ENCODE measurements around the gene ZCCHC24. TPM values are rescaled to one million over a fixed set of nuclear protein-coding genes. Genes with fewer than 3 reads are reported as not detected.

ZCCHC24 gene
- total RNA-seq, 4 donors from 2014 or later = 32.8 to 122 (median 37.7) TPM

DNA sequence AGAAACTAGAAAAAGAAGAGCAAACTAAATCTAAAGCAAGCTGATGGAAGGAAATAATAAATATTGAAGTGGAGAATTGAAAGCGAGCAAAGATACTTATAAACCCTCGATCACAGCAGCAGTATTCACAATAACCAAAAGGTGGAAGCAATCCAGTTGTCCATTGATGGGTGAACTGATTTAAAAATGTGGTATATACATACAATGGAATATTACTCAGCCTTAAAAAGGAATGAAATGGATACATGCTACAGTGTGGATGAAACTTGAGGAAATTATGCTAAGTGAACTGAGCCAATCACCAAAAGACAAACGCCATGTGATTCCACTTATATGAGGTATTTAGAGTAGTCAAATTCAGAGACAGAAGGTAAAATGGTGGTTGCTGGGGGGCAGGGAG lies 17.5 kb downstream of the ZCCHC24 start:
- Histone ChIP-seq H3K4me1 (peaks cover 17 to 27% of the 10 kb centered on the region in 2 donors), H3K27me3 (no peaks in the 10 kb centered on the region), H3K27ac (peak overlapping the region in 1 of 2 donors; percentile 38), H3K9me3 (no peaks in the 10 kb centered on the region), H3K36me3 (no peaks in the 10 kb centered on the region), H3K4me3 (no peak overlapping the region)
- intact Hi-C loops (cut with DNase I; ENCODE audit: low total_unique reads) = no loop called here
- TF ChIP-seq, protein P1, sequence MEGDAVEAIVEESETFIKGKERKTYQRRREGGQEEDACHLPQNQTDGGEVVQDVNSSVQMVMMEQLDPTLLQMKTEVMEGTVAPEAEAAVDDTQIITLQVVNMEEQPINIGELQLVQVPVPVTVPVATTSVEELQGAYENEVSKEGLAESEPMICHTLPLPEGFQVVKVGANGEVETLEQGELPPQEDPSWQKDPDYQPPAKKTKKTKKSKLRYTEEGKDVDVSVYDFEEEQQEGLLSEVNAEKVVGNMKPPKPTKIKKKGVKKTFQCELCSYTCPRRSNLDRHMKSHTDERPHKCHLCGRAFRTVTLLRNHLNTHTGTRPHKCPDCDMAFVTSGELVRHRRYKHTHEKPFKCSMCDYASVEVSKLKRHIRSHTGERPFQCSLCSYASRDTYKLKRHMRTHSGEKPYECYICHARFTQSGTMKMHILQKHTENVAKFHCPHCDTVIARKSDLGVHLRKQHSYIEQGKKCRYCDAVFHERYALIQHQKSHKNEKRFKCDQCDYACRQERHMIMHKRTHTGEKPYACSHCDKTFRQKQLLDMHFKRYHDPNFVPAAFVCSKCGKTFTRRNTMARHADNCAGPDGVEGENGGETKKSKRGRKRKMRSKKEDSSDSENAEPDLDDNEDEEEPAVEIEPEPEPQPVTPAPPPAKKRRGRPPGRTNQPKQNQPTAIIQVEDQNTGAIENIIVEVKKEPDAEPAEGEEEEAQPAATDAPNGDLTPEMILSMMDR (IDR thresholded peaks at IDR 0.05) = no peak
- no peak for TF ChIP-seq POLR2A (IDR thresholded peaks at IDR 0.05)
- DNase-seq = no peak

DNA sequence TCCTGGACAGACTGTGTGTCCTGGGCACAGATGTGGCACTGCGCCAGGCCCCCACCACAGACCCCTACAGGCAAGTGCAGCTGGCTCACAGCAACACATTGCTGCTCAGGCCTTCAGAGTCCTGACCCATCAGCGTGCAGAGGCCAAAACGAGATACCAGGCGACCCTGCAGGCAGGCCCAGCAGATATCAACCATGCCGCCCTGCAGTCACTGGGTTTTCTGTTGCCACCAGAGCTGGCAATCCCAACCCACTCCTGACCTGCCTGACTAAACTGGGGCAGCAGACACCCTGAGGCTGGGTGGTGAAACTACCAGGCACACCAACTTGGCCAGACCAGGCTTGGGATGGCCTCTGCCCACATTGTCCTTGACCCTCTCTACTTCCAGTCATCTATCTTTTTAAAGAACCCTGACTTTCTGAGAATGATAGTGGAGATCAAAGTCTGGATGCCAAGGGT lies 20.3 kb downstream of the ZCCHC24 start:
- peak overlapping the region; percentile 76 to 89 for H3K27ac ChIP-seq
- no peaks in the 10 kb centered on the region for H3K9me3 ChIP-seq
- TF ChIP-seq, protein P1 (IDR thresholded peaks at IDR 0.05) = no peak
- TF ChIP-seq POLR2A (IDR thresholded peaks at IDR 0.05) = no peak
- intact Hi-C loops (cut with DNase I; ENCODE audit: low total_unique reads) = no loop called here
- no peak overlapping the region for H3K4me3 ChIP-seq
- no peaks in the 10 kb centered on the region for H3K27me3 ChIP-seq
- DNase-seq = no peak
- peaks cover 17 to 26% of the 10 kb centered on the region in 2 donors for H3K4me1 ChIP-seq
- H3K36me3 ChIP-seq = no peaks in the 10 kb centered on the region

- DNase-seq = peak; percentile 70 to 76
- Histone ChIP-seq H3K27me3 (no peaks in the 10 kb centered on the region), H3K36me3 (no peaks in the 10 kb centered on the region), H3K9me3 (no peaks in the 10 kb centered on the region), H3K4me1 (peaks cover 19 to 33% of the 10 kb centered on the region in 2 donors), H3K27ac (peak overlapping the region; percentile 76 to 89), H3K4me3 (no peak overlapping the region)
- no peak for TF ChIP-seq POLR2A (IDR thresholded peaks at IDR 0.05)
- TF ChIP-seq, protein P1 (IDR thresholded peaks at IDR 0.05) = no peak
- intact Hi-C loops (cut with DNase I; ENCODE audit: low total_unique reads) = no loop called here
Measured at GRCh38 chr10:79424221-79425073, 21.0 kb downstream of the ZCCHC24 start.

DNA sequence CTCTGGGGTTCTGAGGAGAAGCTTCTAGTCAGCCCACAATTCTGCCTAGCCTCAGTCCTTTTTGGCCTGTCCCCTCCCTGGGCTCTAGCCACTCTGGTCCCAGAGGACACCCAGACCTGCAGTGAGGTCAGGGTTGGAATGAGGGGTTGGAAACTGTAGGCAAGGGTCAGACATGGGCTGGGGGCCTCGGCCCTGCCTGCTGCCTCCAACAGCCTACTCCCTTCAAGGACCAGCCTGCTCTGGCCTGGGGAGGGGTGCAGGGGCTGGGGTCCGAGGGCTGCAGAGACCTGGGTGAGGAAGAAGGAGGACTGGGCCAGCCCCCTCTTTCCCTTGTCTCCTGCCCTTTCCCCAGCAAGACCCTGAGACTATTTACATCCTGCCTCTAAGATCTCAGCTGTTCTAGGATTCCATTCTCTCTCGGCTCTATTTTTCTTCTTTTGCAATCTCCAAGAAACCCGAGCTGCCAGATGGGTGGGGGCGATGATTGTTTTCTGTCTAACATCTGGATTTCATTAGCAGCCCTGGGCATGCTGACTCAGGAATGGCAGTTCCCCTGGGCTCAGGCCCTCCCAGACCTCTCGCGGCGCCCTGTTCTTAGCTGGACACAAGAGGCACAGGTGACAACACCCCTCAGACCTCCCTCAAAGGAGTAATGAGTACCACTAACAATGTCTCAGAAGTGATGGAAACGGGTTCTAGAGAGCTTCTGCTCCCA lies 23.1 kb downstream of the ZCCHC24 start:
- intact Hi-C loops (cut with DNase I; ENCODE audit: low total_unique reads) = no loop called here
- no peaks in the 10 kb centered on the region for H3K27me3 ChIP-seq
- peak; percentile 77 to 84 for DNase-seq
- H3K27ac ChIP-seq = peak overlapping the region; percentile 85 to 89
- no peaks in the 10 kb centered on the region for H3K36me3 ChIP-seq
- H3K4me3 ChIP-seq = no peak overlapping the region
- TF ChIP-seq, protein P1 (IDR thresholded peaks at IDR 0.05) = no peak
- TF ChIP-seq POLR2A (IDR thresholded peaks at IDR 0.05) = no peak
- H3K9me3 ChIP-seq = no peaks in the 10 kb centered on the region
- peaks cover 19 to 41% of the 10 kb centered on the region in 2 donors for H3K4me1 ChIP-seq
